ENCODE measurements around the gene PGRMC2.

Gene PGRMC2

GRCh38 chr4:128287871-128288688 is 467 bp upstream of the PGRMC2 start (continued):
- TF ChIP-seq ZNF19 (tag by site-specific recombination; IDR thresholded peaks at IDR 0.05; ENCODE audit: low read depth) (no peak), HOXC10 (CRISPR knock-in tag; IDR thresholded peaks at IDR 0.05) (no peak), KLF7 (tag by site-specific recombination; IDR thresholded peaks at IDR 0.05; ENCODE audit: borderline replicate concordance) (no peak), ZNF776 (tag by site-specific recombination; IDR thresholded peaks at IDR 0.05; ENCODE audit: borderline replicate concordance) (no peak), ZNF580 (tag by site-specific recombination; IDR thresholded peaks at IDR 0.05) (0 out of 2 replicates have a peak, but pooled peaks have one; percentile 29), ZNF362 (tag by site-specific recombination; IDR thresholded peaks at IDR 0.05) (no peak), ZFHX2 (tag by site-specific recombination; conservative IDR thresholded peaks at IDR 0.05) (peak; percentile 84), ZNF394 (tag by site-specific recombination; IDR thresholded peaks at IDR 0.05; ENCODE audit: borderline replicate concordance) (0 out of 2 replicates have a peak, but pooled peaks have one; percentile 26), ZNF132 (tag by site-specific recombination; IDR thresholded peaks at IDR 0.05; ENCODE audit: borderline replicate concordance) (no peak), ZNF521 (tag by site-specific recombination; IDR thresholded peaks at IDR 0.05) (no peak), ZNF785 (tag by site-specific recombination; IDR thresholded peaks at IDR 0.05) (no peak), SP2 (tag by site-specific recombination; IDR thresholded peaks at IDR 0.05) (peak; percentile 81), GFI1B (tag by site-specific recombination; IDR thresholded peaks at IDR 0.05) (no peak), ZNF221 (tag by site-specific recombination; IDR thresholded peaks at IDR 0.05; ENCODE audit: borderline replicate concordance) (no peak), ZNF26 (tag by site-specific recombination; IDR thresholded peaks at IDR 0.05) (no peak), ZNF138 (tag by site-specific recombination; IDR thresholded peaks at IDR 0.05; ENCODE audit: borderline replicate concordance) (no peak), PRDM6 (tag by site-specific recombination; IDR thresholded peaks at IDR 0.05) (no peak), ZNF2 (tag by site-specific recombination; IDR thresholded peaks at IDR 0.05) (peak; percentile 54; the same call in 1 of the 2 replicates), ZNF157 (tag by site-specific recombination; IDR thresholded peaks at IDR 0.05) (no peak), ZNF664 (tag by site-specific recombination; IDR thresholded peaks at IDR 0.05) (no peak), ELK4 (IDR thresholded peaks at IDR 0.05; ENCODE audit: borderline replicate concordance, low read depth, low read length) (no peak), YY1 (tag by site-specific recombination; IDR thresholded peaks at IDR 0.05) (no peak), GLI4 (tag by site-specific recombination; IDR thresholded peaks at IDR 0.05) (no peak), ZNF473 (tag by site-specific recombination; IDR thresholded peaks at IDR 0.05) (no peak), ZNF513 (tag by site-specific recombination; IDR thresholded peaks at IDR 0.05) (no peak), ZNF311 (tag by site-specific recombination; IDR thresholded peaks at IDR 0.05; ENCODE audit: borderline replicate concordance) (no peak), ZBTB48 (tag by site-specific recombination; IDR thresholded peaks at IDR 0.05) (no peak), ZNF707 (tag by site-specific recombination; IDR thresholded peaks at IDR 0.05) (no peak), ZNF148 (tag by site-specific recombination; IDR thresholded peaks at IDR 0.05; ENCODE audit: borderline replicate concordance) (no peak), ZNF423 (tag by site-specific recombination; IDR thresholded peaks at IDR 0.05) (no peak)
